ENCODE data around the gene IRX3. TPM values are rescaled to one million over a fixed set of nuclear protein-coding genes. Genes with fewer than 3 reads are reported as not detected.

IRX3 gene
- total RNA-seq, 6 experiments from 2014 or later, result 0.25 to 1.3 (median 0.61) TPM

DNA sequence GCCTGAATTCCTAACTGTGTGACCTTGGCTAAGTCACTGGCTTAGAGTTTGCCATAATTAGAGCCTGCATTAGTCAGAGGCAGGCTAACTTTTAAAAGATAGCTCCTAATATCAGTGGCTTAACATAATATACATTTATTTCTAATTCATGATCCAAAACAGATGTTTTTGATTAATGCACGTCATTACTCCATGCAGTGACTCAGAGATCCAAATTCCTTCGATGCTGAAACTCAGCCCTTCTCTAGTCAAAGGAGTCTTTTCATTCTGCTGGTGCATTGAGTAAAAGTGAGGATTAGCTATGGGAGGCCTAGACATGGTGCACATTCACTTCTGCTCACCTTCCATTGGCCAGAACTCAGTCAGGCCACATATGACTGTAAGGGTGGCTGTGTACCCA, 49.8 kb downstream of the IRX3 start:
- ATAC-seq (no peak), DNase-seq (no peak)
- no peaks in the 10 kb centered on the region for H3K36me3 ChIP-seq
- H3K9me3 ChIP-seq, result no peaks in the 10 kb centered on the region
- H3K27ac ChIP-seq, result no peak overlapping the region
- WGBS (ENCODE audit: insufficient coverage, low coverage, low lambda C conversion rate, missing lambda C conversion rate), result 100% methylated on average over 2 of the region's 2 CpGs
- no peak overlapping the region for H3K4me3 ChIP-seq
- H3K27me3 ChIP-seq, result no peaks in the 10 kb centered on the region
- TF ChIP-seq POLR2A (IDR thresholded peaks at IDR 0.05), result no peak
- TF ChIP-seq, protein P1, sequence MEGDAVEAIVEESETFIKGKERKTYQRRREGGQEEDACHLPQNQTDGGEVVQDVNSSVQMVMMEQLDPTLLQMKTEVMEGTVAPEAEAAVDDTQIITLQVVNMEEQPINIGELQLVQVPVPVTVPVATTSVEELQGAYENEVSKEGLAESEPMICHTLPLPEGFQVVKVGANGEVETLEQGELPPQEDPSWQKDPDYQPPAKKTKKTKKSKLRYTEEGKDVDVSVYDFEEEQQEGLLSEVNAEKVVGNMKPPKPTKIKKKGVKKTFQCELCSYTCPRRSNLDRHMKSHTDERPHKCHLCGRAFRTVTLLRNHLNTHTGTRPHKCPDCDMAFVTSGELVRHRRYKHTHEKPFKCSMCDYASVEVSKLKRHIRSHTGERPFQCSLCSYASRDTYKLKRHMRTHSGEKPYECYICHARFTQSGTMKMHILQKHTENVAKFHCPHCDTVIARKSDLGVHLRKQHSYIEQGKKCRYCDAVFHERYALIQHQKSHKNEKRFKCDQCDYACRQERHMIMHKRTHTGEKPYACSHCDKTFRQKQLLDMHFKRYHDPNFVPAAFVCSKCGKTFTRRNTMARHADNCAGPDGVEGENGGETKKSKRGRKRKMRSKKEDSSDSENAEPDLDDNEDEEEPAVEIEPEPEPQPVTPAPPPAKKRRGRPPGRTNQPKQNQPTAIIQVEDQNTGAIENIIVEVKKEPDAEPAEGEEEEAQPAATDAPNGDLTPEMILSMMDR (IDR thresholded peaks at IDR 0.05), result no peak
- intact Hi-C loops (cut with DNase I), result no loop called here
- H3K4me1 ChIP-seq, result no peaks in the 10 kb centered on the region

DNA sequence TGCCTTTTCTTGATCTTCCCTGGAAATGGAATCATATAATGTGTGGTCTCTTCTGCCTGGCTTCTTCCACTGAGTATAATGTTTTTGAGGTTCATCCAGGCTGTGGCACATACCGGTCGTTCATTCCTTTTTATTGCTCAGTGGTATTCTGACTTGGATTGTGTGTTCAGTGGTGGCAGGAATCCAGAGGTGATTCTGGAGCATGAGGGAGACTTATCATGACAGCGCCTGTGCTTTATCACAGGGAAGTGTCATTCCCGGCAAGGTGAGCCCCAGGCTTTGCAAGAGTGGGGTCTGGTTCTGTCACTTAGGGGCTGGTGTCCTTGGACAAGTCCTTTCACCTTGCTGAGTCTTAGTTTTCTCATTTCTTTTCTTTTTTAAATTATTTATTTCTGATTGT, 53.0 kb downstream of the IRX3 start:
- Histone ChIP-seq H3K27ac (no peak overlapping the region), H3K4me1 (no peaks in the 10 kb centered on the region), H3K4me3 (no peak overlapping the region), H3K9me3 (peaks cover 0 to 2% (median 0%) of the 10 kb centered on the region in 4 donors), H3K36me3 (no peaks in the 10 kb centered on the region), H3K27me3 (no peaks in the 10 kb centered on the region)
- no peak for ATAC-seq
- intact Hi-C loops (cut with DNase I), result no loop called here
- TF ChIP-seq POLR2A (IDR thresholded peaks at IDR 0.05), result no peak
- 45% methylated on average over 3 of the region's 4 CpGs for WGBS (ENCODE audit: insufficient coverage, low coverage, low lambda C conversion rate, missing lambda C conversion rate)
- DNase-seq, result no peak

All from right lobe of liver (tissue), 6 donors.